ENCODE measurements around the gene MN1.

The MN1 gene

GRCh38 chr22:27716074-27716473 is 85.5 kb downstream of the MN1 start:
- no peak for DNase-seq (ENCODE audit: low read depth in 3 of 3)

DNA sequence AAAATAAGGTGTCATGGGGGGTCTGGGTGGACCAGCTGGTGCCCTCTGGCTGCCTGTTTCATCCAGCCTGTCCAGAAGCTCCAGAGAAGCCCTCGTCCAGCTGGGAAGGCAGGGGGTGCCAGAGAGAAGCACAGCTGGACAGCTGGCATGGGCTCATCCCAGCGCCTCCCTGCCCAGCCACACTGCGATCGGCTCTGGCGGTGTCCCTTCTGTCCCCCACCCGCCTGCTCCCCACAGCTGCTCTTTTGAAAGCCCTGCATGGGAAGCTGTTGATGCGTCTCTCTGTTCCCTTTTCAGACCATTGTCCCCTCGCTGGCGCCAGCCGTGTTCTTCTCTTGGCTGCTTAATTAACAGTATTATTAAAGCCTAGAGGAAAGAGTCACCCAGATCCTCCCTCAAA is 86.5 kb downstream of the MN1 start:
- no peak for DNase-seq (ENCODE audit: low read depth in 3 of 3)

DNA sequence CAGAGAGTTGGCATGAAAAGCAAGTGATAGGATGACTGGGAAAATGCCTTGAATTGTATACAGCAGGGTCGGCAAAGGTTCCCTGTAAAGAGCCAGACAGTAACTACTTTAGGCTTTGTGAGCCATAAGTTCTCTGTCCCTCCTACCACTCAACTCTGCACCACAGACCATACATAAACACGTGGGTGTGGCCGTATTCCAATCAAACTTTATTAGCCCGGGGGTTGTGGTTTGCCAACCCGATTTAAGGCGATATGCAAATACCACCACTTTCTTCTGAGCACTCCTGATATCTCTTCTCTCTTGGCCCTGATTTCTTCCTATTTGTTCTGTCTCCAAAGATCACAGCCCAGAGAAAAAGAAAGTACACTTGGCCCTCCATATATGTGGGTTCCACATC is 87.5 kb downstream of the MN1 start:
- DNase-seq (ENCODE audit: low read depth in 3 of 3) = no peak

DNA sequence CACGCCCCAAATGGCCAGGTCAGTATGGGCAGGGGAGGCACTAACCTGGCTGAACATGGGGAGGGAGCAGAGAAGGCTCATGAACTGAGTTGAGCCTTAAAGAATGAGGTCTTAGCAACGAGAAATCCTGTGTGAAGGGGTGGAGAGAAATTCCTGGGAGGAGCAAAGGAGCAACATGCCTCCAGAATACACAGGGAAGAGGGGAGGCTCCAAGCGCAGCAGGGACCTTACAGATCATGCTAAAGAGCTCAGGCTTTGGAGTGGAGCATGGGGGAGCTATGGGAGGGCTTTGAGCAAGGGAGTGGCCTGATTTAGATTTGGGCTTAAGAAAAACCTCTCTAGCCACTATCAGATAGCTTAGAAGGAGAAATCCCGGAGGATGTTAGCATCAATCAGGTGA is 88.1 kb downstream of the MN1 start:
- no peak for DNase-seq (ENCODE audit: low read depth in 3 of 3)

DNA sequence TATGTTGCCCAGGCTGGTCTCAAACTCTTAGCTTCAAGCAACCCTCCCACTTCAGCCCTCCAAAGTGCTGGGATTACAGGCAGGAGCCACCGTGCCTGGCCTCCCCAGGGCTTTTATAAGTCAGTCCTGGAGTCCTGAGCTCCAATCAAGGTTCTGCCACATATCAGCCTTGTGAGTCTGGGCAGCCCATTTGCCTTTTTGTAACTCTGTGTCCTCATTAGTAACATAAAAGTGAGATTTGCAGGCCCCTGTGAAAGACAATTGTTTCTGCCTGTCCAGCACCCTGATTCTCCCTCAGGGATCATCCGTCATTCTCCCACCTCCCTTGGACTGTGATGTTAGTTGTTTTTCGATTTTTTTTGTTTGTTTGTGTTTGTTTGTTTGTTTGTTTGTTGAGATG is 89.8 kb downstream of the MN1 start:
- no peak for DNase-seq (ENCODE audit: low read depth in 3 of 3)

DNA sequence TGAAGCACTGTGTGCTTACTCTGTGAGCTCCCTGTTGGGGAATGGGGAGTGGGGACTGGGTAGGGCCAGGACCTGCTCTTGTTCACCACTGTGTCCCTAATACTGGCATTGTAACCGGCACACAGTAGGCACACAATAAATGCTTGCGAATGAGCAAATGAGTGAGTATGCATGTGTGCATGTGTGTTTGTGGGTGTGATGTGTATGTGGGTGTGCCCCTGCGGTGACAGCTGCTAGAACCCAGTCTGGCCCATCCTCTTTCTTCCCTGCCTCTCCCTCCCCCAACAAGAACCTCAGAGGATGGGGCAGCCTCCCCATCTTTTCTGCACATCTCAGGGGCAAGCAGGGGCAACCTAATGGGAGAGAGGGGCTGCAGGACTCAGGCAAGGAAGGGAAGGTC is 90.5 kb downstream of the MN1 start:
- DNase-seq (ENCODE audit: low read depth in 3 of 3) = no peak

DNA sequence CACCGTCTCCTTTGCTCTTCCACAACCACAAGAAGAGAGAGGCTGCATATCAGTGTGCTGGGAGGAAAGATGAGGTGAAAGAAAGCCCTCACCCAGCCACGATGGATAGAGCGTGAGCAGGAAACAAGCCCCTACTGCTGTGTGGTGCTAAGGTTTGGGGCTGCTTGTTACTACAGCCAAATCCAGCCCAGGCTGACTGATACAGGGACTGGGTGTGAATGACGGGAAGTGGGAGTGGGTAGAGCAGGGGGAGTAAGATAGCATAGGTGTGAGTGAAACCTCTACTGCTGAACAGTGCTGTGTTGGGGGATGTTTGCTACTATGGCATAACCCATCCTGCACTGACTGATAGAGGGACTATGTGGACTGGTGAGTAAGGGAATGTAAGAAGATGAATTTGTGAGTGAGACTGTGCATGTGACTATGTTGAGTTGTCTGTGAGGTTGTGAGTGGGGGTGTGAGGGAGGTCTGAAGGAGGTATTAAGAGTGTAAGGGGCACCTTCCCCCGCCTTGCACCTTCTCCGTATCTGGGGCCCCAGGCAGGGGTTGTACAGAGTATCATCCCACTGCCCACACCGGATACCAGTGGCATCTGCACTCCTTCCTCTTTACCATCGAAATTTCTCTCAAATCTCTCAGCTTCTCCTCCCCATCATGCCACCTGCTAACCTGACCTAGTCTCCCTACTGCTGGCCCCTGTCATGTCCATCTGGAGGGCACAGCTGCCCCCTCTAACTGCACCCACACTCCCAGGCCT is 91.5 kb downstream of the MN1 start:
- DNase-seq (ENCODE audit: low read depth in 3 of 3) = no peak

- no peak for DNase-seq (ENCODE audit: low read depth in 3 of 3)
Observed at GRCh38 chr22:27706489-27706888, 95.1 kb downstream of the MN1 start.

DNA sequence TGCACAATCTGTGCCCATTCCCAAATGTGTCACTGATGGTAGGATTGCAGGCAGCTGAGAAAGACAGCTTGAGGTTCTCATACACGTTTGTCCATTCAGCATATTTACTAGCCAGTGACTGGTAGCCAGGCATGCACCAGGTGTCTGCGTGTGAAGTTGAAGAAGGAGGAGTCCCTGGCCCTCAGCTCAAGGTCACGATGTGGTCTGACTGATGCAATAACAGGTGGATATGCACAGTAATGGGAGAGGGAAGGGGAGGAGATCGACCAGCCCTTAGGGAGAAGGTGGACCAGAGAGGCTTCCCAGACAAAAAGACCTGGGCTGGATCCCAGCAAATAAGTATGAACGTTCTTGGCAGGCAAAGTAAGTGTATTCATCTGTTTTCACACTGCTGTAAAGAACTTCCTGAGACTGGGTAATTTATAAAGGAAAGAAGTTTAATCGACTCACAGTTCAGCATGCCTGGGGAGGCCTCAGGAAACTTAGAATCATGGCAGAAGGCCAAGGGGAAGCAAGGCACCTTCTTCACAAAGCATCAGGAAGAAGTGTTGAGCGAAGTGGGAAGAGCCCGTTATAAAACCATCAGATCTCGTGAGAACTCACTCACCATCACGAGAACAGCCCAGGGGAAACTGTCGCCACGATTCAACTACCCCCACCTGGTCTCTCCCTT is 96.0 kb downstream of the MN1 start:
- DNase-seq (ENCODE audit: low read depth in 3 of 3) = no peak

GRCh38 chr22:27704581-27704980 is 97.0 kb downstream of the MN1 start:
- no peak for DNase-seq (ENCODE audit: low read depth in 3 of 3)

DNA sequence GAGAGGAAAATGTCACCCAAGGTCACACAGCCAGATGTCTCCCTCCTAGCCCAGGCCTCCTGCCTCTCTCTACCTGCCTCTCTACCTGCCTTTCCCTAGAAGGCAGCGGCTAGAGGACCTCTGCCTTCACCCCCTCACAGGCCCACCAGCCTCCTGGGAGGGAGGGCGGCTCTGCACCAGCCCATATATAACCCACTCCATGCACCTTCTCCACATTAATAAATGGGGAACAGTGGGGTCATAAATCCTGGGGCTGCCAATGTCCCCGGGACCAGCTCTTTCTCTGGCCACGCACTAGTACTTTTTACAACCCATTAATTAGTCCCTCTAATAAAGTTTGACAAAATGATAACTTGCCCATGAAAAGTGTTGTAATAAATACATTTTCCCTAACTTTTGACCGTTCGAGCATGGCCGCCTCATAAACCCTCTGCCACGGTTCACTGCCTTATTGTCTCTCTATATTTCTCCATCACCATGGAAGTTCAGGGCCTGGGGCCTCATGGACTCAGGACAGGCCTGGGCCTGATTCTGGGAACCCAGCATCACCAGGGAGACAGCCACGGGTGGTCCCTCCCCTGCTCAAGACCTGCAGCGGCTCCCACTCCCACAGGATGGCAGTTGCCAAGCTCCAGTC is 102.1 kb downstream of the MN1 start:
- DNase-seq (ENCODE audit: low read depth in 3 of 3) = no peak

DNA sequence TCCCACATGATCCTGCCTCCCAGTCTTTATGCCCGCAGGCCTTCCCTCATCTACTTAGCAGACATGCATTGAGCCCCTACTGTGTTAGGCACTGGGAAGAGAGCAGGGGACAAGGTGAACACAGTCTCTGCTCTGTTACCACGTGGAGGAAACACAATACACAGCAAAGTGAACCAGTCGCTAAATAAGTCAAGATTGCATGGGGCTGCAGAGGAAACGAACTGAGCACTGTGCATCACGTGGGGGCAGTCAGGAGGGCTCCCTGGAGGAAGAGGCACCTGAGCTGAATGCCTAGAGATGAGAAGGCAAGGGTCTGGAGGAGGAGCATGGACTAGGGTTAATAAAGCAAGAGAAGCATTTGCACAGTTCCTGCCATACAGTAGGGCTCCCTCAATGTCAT is 102.7 kb downstream of the MN1 start:
- DNase-seq (ENCODE audit: low read depth in 3 of 3) = no peak
